OCI-LY7 (cell line): ENCODE results near the gene HTR1D. TPM values are rescaled to one million over a fixed set of nuclear protein-coding genes. Genes with fewer than 3 reads are reported as not detected.
A peak's percentile ranks its signal among the peaks of the same experiment; 100 is the strongest.

Experiments used
- BruUV-seq: library from RNA; stranded (reverse); fragments of 400-500 nt; replicated peaks from 2 replicates; lab custom pipeline; 2021; lab: Mats Ljungman, UMichigan
- CTCF ChIA-PET: fragments of 300-600 bp; sonication (Branson Sonifier 250); formaldehyde crosslinking; loops from one replicate; lab custom pipeline; 2022; ENCODE audit warnings: antibody characterized with exemption; ENCODE audit not compliant: unreplicated experiment; lab: Charles Lee
- POLR2A ChIA-PET: fragments of 300-600 bp; sonication (Branson Sonifier 250); formaldehyde crosslinking; loops from one replicate; lab custom pipeline; 2022; ENCODE audit warnings: antibody characterized with exemption; lab: Charles Lee
- DNase-seq: peaks from one replicate; pipeline ENCODE4 v3.0.0-alpha.2; 2015; ENCODE audit warnings: low spot score
- H2AFZ ChIP-seq: fragments of 200-600 bp; sonication (generic), shearing (Covaris generic); 2 replicates; pipeline ENCODE4 v1.6.1; 2014; ENCODE audit warnings: mild to moderate bottlenecking, antibody characterized with exemption, low read length, moderate library complexity
- H3K27ac ChIP-seq: fragments of 200-600 bp; sonication (generic); 2 replicates; pipeline ENCODE4 v1.5.1; 2014; ENCODE audit warnings: mixed run types, low read depth, mild to moderate bottlenecking, moderate library complexity, low read length, inconsistent platforms; ENCODE audit not compliant: poor library complexity, severe bottlenecking
- H3K36me3 ChIP-seq: fragments of 200-600 bp; sonication (generic); 2 replicates; pipeline ENCODE4 v1.6.1; 2014; ENCODE audit warnings: mild to moderate bottlenecking, antibody characterized with exemption, low read length, moderate library complexity, mixed read lengths; ENCODE audit not compliant: insufficient read depth
- H3K4me1 ChIP-seq: fragments of 200-600 bp; sonication (generic); 2 replicates; pipeline ENCODE4 v1.5.1; 2014; ENCODE audit warnings: mild to moderate bottlenecking, low read length; ENCODE audit not compliant: insufficient read depth, poor library complexity, severe bottlenecking
- H3K4me2 ChIP-seq: fragments of 200-600 bp; sonication (generic); 2 replicates; pipeline ENCODE4 v1.6.1; 2014; ENCODE audit warnings: mild to moderate bottlenecking, low read length
- H3K4me3 ChIP-seq: fragments of 200-600 bp; sonication (generic); 2 replicates; pipeline ENCODE4 v1.5.1; 2014; ENCODE audit warnings: mild to moderate bottlenecking, low read depth, low read length; ENCODE audit not compliant: poor library complexity, severe bottlenecking
- H3K79me2 ChIP-seq: fragments of 200-600 bp; sonication (generic); 2 replicates; pipeline ENCODE4 v1.6.1; 2016; ENCODE audit warnings: low read depth, mild to moderate bottlenecking, low read length, moderate library complexity, mixed read lengths; ENCODE audit not compliant: insufficient read depth
- H3K9me2 ChIP-seq: fragments of 200-600 bp; sonication (generic); 2 replicates; pipeline ENCODE4 v1.6.1; 2016; ENCODE audit warnings: mild to moderate bottlenecking, low read length, mixed read lengths; ENCODE audit not compliant: insufficient read depth
- H3K9me3 ChIP-seq: fragments of 200-600 bp; sonication (generic); 2 replicates; pipeline ENCODE4 v1.6.1; 2014; ENCODE audit warnings: mild to moderate bottlenecking, mixed run types, low read length, mixed read lengths
- H4K20me1 ChIP-seq: fragments of 200-600 bp; sonication (generic); 2 replicates; pipeline ENCODE4 v1.6.1; 2014; ENCODE audit warnings: mild to moderate bottlenecking, antibody characterized with exemption, low read length, moderate library complexity, mixed read lengths; ENCODE audit not compliant: insufficient read depth
- EZH2phosphoT487 ChIP-seq: fragments of 200-600 bp; sonication (generic); IDR thresholded peaks from 2 replicates; pipeline ENCODE4 v1.6.1; 2018; ENCODE audit warnings: low read depth, borderline replicate concordance, mild to moderate bottlenecking, mixed run types, antibody characterized with exemption, low read length, moderate library complexity, mixed read lengths
- intact Hi-C: fragments of 100-400 bp; cut with micrococcal nuclease; formaldehyde crosslinking; loops from one replicate; pipeline ENCODE4 v1.10.0; 2022; ENCODE audit not compliant: unreplicated experiment
- total RNA-seq, 2 experiments: library from RNA; depleted of rRNA in 1 of 2; stranded (reverse); fragments of >200 nt in 1 of 2; shearing (Covaris generic) in 1 of 2; gene quantifications; 2 replicates each; pipeline ENCODE4 v1.2.3, GENCODE V29; 2014 to 2022
- TF ChIP-seq, protein P1 (sequence below): fragments of 200-600 bp; sonication (generic); conservative IDR thresholded peaks from 2 replicates; pipeline ENCODE4 v1.5.1; 2014; ENCODE audit warnings: mild to moderate bottlenecking, antibody characterized with exemption, low read length, moderate library complexity, mixed read lengths

HTR1D gene
- total RNA-seq, 2 experiments from 2014 or later = not detected

DNA sequence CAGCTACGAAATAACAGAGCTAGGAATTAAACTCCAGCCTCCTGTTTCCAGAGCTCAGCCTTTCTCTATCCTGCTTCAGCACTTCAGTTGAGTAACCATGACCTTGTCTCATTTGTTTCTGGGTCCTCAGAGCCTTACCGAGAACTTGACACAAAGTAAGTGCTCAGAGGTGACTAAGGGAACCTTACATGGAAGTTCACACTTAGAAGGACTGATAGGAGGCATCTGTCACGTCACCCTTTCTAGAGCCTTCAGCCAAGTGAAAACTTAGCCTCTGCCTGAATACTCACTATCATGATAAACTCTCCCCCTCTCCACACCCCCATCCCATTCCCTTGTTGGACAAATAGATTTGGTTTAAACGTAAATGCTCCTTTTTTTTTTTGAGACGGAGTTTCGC, 38.9 kb downstream of the HTR1D start:
- ChIA-PET POLR2A (interaction anchor here (0.6 to 1.3 kb wide), 4 partner anchors 9 to 678 kb away, joined by 4 to 7 read pairs (median 4); partner anchors contain the start of gene LUZP1), CTCF (interaction anchor here (1.3 kb wide), 1 partner anchor 79 kb away, joined by 3 read pairs; no protein-coding TSS in a partner anchor)
- BruUV-seq = no TSS peak
- Histone ChIP-seq H2AFZ (peak overlapping the region; percentile 88), H3K4me3 (peak overlapping the region; percentile 62), H3K9me2 (no peaks in the 10 kb centered on the region), H3K9me3 (no peaks in the 10 kb centered on the region), H3K4me1 (peaks cover 47% of the 10 kb centered on the region), H3K79me2 (no peaks in the 10 kb centered on the region), H3K4me2 (peak overlapping the region; percentile 76), H3K36me3 (no peaks in the 10 kb centered on the region), H4K20me1 (no peaks in the 10 kb centered on the region), H3K27ac (peak overlapping the region; percentile 54)
- DNase-seq = no peak
- intact Hi-C loops = no loop called here
- TF ChIP-seq, protein P1, sequence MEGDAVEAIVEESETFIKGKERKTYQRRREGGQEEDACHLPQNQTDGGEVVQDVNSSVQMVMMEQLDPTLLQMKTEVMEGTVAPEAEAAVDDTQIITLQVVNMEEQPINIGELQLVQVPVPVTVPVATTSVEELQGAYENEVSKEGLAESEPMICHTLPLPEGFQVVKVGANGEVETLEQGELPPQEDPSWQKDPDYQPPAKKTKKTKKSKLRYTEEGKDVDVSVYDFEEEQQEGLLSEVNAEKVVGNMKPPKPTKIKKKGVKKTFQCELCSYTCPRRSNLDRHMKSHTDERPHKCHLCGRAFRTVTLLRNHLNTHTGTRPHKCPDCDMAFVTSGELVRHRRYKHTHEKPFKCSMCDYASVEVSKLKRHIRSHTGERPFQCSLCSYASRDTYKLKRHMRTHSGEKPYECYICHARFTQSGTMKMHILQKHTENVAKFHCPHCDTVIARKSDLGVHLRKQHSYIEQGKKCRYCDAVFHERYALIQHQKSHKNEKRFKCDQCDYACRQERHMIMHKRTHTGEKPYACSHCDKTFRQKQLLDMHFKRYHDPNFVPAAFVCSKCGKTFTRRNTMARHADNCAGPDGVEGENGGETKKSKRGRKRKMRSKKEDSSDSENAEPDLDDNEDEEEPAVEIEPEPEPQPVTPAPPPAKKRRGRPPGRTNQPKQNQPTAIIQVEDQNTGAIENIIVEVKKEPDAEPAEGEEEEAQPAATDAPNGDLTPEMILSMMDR = no peak
- no peak for TF ChIP-seq EZH2phosphoT487

DNA sequence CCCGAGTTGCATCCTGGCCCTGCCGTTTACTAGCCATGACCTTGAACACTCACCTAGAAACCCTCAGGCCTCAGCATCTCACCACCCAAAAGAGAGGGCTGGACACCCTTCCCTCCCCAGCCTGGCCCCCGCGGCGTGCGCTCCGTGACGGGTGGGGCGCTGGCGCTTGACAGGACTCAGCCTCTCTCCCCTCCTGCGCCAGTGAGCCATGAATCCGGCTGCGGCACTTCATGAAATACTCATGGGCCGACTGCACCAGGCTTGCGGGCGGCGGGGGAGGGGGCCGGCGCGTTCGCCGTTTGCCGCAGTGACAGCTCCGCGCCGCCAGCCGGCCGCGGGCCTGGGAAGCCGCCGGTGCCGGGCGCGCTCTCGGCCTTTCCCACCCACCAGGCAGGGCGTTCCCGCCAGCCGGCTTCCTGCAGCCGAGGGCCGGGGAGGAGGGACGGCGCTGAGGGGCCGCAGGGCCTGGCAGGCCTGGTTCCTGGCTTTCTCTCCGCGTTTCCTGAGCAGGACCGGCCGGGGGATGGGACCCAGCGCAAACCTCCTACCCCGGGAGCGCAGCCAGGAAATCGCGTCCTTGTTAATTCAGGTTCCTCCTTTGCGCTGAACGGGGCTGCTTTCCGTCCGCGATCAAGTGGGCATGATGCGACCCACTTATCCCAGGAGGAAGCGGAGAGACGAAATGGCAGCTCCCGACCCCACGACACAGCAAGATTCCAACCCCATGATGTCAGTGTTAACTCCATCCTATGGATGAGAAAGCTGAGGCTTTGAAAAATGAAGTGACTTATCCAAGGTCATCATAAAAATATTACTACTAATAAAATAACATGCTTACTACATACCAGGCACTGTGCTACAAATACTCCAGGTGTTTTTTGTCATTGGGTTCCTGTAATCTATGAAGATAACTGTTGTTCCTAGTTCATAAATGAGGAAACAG, 39.6 kb downstream of the HTR1D start:
- Histone ChIP-seq H3K4me2 (peak overlapping the region; percentile 76), H3K4me1 (peaks cover 47% of the 10 kb centered on the region), H3K4me3 (peak overlapping the region; percentile 62), H3K36me3 (no peaks in the 10 kb centered on the region), H3K9me3 (no peaks in the 10 kb centered on the region), H4K20me1 (no peaks in the 10 kb centered on the region), H3K9me2 (no peaks in the 10 kb centered on the region), H3K79me2 (no peaks in the 10 kb centered on the region), H3K27ac (peak overlapping the region; percentile 54), H2AFZ (peak overlapping the region; percentile 88)
- no TSS peak for BruUV-seq
- ChIA-PET POLR2A (interaction anchor here (0.6 to 1.3 kb wide), 4 partner anchors 9 to 677 kb away, joined by 3 to 5 read pairs (median 4); partner anchors contain the start of gene LUZP1), CTCF (interaction anchor here (1.3 kb wide), 1 partner anchor 79 kb away, joined by 3 read pairs; no protein-coding TSS in a partner anchor)
- intact Hi-C loops = no loop called here
- peak; percentile 90 for DNase-seq
- no peak for TF ChIP-seq EZH2phosphoT487
- TF ChIP-seq, protein P1 = no peak
